ENCODE measurements around the gene ZNF521. TPM values are rescaled to one million over a fixed set of nuclear protein-coding genes. Genes with fewer than 3 reads are reported as not detected.

ZNF521 gene
- total and polyA plus RNA-seq, 2 donors (not counting 3 experiments of a cell fraction or from before 2014, with no cell fraction given) = 111 to 168 TPM

- no peak for FAIRE-seq
- dilution Hi-C loops (cut with MboI; ENCODE audit: extremely low pct_ligation_motif_present, low sequenced_read_pairs) = no loop called here
Observed at GRCh38 chr18:25399554-25399953, 47.6 kb upstream of the ZNF521 start.

More at GRCh38 chr18:25399554-25399953, 47.6 kb upstream of the ZNF521 start:
- H3K9me1 ChIP-seq (replicated peaks; ENCODE audit: control insufficient read depth, extremely low read depth, insufficient read depth, low read length) = no peaks in the 10 kb centered on the region
- BruUV-seq (replicated peaks) = no TSS peak
- H3K4me1 ChIP-seq (ENCODE audit: control insufficient read depth, extremely low read depth, insufficient read depth, low read length) = no peaks in the 10 kb centered on the region
- no peak overlapping the region for H3K4me2 ChIP-seq (ENCODE audit: insufficient read depth, low read length)
- DNase-seq (ENCODE audit: low read depth, low spot score) = no peak
- H3K4me3 ChIP-seq (replicated peaks in 1 of 3; ENCODE audit: insufficient read depth in 1 of 3, low read depth in 1 of 3, low read length in 3 of 3) = no peak overlapping the region
- no peaks in the 10 kb centered on the region for H4K20me1 ChIP-seq (replicated peaks; ENCODE audit: control insufficient read depth, extremely low read depth, insufficient read depth, low read length)
- ChIA-PET POLR2A (interaction anchor here (0.7 kb wide), 1 partner anchor 347 kb away, joined by 5 read pairs; no protein-coding TSS in a partner anchor), CTCF (no interaction called here)
- H3K36me3 ChIP-seq (ENCODE audit: control insufficient read depth in 2 of 2, extremely low read depth in 1 of 2, insufficient read depth in 2 of 2, low read length in 2 of 2) = no peaks in the 10 kb centered on the region
- H2AFZ ChIP-seq (ENCODE audit: low read depth, low read length) = no peak overlapping the region
- H3K27ac ChIP-seq (ENCODE audit: insufficient read depth, low read depth, low read length) = no peak overlapping the region
- no peaks in the 10 kb centered on the region for H3K79me2 ChIP-seq (ENCODE audit: control insufficient read depth, insufficient read depth, low read length)
- TF ChIP-seq GATA2 (IDR thresholded peaks at IDR 0.05; ENCODE audit: insufficient read depth, insufficient read length, low read depth, low read length) (no peak), FOS (IDR thresholded peaks at IDR 0.05; ENCODE audit: borderline replicate concordance, insufficient read depth, low read length) (no peak), JUN (IDR thresholded peaks at IDR 0.05; ENCODE audit: borderline replicate concordance, insufficient read depth, insufficient read length, low read depth) (no peak), MAX (IDR thresholded peaks at IDR 0.05; ENCODE audit: insufficient read depth, insufficient read length) (no peak), POLR2AphosphoS5 (IDR thresholded peaks at IDR 0.05; ENCODE audit: insufficient read depth, low read depth, low read length) (no peak), EZH2 (IDR thresholded peaks at IDR 0.05; ENCODE audit: borderline replicate concordance, low read depth, low read length, severe bottlenecking) (no peak), MYC (IDR thresholded peaks at IDR 0.05; ENCODE audit: low read depth, low read length) (no peak), POLR2A (IDR thresholded peaks at IDR 0.05; ENCODE audit: low read depth, low read length) (no peak), CTCF (IDR thresholded peaks at IDR 0.05; ENCODE audit: extremely low read depth in 1 of 2, insufficient read depth in 1 of 2, low read depth in 1 of 2, low read length in 2 of 2) (no peak)
- H3K27me3 ChIP-seq (ENCODE audit: control insufficient read depth in 2 of 2, insufficient read depth in 2 of 2, low read length in 2 of 2) = peaks cover 0 to 3% of the 10 kb centered on the region in 2 experiments
- no peaks in the 10 kb centered on the region for H3K9me3 ChIP-seq (replicated peaks; ENCODE audit: control insufficient read depth, insufficient read depth, low read length)
- intact Hi-C loops (cut with micrococcal nuclease) = no loop called here
- H3K9ac ChIP-seq (replicated peaks; ENCODE audit: extremely low read depth, insufficient read depth, low read length) = no peak overlapping the region

Data from endothelial cell of umbilical vein (primary cell).